ENCODE data around the gene GALNTL6.
A peak's percentile ranks its signal among the peaks of the same experiment; 100 is the strongest.

Gene GALNTL6

GRCh38 chr4:173074501-173074946, 1261.3 kb downstream of the GALNTL6 start:
- DNase-seq (ENCODE audit: low read depth) = peak; percentile 27

GRCh38 chr4:173076903-173077634, 1263.9 kb downstream of the GALNTL6 start:
- no peak for DNase-seq (ENCODE audit: low read depth)

- DNase-seq (ENCODE audit: low read depth) = no peak
These were observed 1274.9 kb downstream of the GALNTL6 start for GRCh38 chr4:173088144-173088543.
